NCI-H345 treated with DMSO at 0.1 percent for 48 hours (cell line): Measurements from ENCODE around the gene ZFYVE9.

Source experiments
- DNase-seq: peaks from one replicate; lab custom pipeline; 2025; ENCODE audit not compliant: unreplicated experiment; lab: John Stamatoyannopoulos, UW

The ZFYVE9 gene

DNA sequence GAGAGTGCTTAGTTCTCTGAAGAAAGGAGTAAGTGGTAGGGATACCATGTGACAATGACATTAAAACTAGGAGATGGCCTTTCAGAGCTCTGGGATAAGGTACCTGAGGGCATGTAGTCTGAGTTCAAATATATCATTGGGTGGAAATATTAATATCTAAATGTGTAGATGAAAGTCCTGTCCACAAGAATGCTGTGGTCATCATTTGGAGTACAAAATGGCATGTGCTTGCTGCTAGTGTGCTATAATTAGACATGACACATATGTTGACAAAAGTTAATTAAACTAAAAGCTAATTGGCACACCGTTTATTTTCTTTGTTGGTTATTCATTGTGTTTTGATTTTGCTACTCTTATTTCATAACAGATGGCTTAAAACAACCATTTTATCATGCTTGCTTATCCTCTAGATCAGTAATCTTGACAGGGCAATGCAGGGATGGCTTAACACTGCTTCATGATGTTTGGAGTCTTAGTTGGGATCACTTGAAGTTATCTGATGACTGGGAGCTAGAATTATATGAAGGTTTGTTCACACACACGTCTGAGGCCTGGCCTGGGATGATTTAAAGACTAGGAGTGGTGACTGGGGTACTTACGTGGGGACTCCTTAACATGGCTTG lies 193.1 kb downstream of the ZFYVE9 start:
- DNase-seq = no peak

DNA sequence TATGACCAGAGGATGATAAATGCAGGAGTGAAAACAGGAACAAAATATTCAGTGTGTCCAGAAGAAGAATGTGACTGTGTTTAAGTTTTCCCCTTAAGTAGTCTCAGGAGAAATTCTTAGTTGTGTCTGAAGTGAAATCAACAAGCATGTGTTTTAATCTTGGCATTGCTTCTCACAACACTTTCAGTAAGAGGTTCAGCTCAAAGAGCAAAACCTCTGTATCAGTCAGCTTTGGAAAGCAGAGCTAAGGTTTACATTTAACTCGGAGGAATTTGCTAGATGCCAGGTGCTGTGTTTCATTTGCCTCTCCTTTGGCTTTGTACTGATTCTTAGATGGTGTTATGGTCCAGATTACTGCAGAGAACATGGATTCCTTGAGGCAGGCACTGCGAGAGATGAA lies 195.6 kb downstream of the ZFYVE9 start:
- DNase-seq = no peak

DNA sequence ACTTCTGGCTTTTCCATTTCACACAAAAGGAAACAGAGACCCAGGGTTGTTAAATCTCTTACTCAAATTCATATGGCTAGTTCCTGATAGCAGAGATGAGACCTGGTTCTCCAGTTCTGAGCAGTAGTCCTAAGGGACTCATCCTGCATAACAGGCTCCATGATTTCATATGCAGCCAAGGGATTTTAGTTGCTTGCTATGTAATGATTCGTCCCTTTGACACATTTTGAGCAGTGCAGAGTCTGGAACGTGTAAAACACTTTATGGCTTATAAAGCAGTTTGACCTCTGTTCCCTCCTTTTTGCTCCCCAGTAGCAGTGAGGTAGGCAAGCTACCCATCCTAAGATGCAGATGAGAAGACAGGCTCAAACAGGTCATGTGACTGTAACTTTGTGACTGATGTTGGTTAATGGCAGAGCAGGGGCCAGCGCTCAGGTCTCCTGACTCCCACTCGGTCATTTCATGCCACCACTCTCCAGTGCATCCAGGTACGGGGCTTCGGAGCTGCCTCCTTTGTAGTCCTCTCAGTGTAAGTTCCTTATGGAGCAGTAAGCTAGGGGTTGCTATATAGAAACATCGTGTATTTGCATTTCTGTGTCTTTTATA lies 199.9 kb downstream of the ZFYVE9 start:
- DNase-seq = no peak

DNA sequence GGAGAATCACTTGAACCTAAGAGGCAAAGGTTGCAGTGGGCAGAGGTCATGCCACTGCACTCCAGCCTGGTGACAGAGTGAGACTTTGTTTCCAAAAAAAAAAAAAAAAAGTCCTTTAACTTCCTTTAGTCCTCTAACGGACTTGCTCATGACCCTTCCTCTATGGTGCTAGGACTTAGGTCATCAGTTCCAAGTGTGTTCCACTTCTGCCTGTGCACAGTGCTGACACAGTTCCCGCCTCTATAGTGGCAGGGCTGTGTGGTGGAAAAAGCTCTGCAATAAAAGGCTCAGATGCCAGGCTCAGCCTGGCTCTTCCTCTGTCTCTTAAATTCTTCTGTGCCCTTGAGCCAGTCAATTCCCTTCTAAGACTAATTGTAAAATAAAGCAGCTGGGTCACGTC lies 202.1 kb downstream of the ZFYVE9 start:
- no peak for DNase-seq

DNA sequence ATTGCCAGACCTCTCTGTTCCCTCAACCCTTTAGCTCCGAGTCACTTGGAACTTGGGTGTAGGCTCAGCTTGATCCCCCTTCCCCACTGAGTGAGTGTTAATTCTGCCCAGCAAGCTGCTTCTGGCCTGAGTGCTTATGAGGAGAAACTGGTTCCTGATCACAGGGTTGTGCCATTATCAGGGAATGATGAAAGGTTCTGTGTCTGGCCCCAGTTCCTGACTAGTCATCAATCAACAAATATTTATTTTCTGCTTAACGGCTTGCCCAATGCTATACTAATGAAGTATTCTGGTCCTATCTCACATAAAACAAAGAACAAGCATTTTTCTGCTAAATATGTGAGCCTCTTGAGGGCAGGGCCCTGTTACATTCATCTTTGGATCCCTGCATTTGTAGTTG lies 203.4 kb downstream of the ZFYVE9 start:
- DNase-seq = no peak

DNA sequence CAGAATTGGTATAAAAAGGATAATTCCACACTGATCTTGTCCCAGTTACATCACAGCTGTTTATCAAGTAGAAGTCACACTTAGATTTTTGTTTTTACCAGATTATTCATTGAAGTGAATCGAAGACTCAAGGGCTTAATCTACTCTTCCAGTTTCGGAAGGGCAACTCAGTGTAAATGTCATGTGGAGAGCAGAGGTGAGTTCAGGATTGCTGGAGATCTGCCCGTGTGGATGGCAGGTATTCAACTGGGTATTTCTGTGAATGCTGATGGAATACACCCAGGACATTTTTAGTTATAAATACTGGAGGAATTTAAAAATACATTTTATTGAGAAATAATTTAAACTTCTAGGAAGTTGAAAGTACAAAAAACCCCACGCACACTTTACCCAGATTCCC lies 204.8 kb downstream of the ZFYVE9 start:
- no peak for DNase-seq

DNA sequence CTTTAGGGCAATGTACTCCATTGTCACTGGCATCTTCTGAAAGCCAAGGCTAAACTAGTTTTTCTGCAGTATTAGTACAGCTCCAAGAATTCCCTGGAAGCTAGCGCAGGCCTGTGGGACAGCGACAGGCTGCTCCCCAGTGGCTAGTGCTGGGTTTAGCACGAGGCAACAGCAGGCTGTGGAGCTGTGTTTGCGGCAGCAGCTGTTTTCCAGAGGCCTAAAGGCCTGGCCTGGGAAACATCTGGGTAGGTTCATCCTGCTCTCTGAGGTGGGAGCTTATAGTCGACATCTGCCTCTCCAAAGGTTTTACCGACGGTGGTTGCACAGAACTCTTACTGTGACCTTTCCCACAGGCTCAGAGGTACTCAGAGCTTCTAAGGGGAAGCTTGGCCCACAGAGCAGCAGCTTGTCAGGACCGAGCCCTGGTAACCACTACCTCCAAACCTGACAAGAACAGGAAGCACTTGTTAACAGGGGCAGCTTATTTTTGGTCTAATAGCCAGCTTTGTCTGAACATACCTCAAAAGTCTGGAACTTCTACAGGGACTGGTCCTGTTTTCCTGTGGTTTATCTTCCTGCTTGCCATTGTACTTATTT lies 206.9 kb downstream of the ZFYVE9 start:
- DNase-seq = no peak

DNA sequence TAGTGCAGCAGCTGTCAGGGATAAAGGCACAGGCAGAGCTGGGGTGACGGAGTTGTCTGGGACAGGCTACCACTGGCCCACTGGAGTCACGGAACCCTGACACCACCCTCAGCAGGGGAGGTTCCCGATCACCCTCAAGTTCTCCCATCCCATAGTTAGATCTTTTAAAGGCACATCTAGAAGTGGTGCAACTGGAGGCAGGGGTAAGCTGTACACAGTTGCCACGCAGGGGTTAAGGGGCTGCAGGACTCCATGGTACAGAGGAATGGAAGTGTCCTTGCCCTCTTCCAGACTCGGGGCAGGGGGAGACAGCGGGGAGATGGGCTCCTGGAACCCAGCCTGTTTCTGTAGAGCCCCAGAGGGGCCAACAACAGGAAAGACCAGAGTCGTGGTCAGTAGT lies 210.8 kb downstream of the ZFYVE9 start:
- DNase-seq = no peak

DNA sequence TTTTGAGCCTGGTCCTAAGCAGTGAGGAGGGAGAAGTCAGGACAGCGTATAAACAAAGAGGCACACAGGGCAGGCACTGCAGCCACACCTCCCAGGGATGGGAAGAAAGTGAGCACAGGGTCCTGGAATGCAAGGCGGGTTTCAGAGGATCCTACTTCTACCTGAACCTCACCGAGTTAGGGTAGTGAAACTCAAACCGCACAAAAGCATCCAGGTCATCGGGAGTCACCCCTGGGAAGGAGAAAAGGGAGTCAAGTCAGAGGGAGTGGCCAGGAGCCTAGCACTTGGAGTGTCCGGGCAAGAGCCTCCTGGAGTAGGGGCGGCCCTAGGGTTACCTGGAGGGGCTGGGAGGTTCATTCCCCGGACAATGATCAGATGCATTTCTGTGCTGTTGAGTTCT lies 213.5 kb downstream of the ZFYVE9 start:
- no peak for DNase-seq

DNA sequence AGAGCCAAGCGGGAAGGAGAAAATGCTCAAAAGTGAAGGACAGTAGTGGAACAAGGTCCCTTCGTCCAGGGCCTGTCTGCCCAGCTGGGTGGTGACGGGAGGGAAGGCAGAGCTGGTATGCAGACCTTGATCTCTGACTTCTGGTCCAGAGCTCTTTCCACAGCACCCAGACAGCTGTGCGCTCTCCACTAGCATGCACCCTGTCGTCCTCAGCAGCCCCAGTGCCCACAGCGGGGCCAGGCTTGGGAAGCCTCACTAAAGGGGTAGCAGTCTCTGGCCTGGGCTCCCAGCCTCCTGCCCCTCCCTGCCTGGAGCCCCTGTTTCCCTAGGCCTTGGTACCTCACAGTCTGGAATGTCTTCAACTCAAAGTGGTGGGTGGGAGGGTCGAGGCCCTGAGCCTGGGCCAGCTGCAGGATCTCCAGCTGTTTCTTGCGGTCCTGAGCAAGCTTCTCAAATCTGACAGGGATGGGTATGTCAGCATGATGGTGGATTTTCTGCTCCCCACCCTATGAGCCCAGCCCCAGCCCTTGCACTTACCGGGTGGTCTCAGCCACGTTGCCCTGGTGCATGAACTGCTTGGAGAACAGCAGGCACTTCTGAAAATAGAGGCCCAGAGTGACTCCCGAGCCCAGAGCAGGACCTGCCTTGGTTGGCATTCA lies 214.1 kb downstream of the ZFYVE9 start:
- no peak for DNase-seq

DNA sequence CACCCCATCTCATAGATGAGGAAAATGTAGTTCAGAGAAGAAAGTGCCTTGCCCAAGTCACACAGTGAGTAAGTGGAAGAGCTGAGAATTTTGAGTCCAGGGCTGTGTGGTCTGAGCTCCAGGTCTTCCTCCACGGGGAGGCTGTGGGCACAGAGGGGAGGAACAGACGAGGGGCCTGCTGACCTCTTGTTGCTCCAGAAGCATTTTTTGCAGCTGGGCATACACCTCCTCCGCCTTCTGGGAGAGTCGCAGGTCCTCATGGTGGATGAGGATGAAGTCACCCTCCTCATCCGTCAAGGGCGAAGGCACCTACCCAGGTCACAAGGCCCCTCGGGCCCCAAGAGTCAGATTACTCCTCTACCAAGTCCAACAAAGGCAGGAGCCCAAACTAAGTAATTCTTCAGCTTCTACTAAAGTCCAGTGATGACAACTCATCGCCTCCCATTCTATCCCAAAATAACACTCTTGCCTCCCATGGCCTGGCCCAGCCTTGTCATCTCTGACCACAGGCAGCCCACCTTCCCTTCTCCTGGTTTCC lies 215.0 kb downstream of the ZFYVE9 start:
- DNase-seq = no peak

DNA sequence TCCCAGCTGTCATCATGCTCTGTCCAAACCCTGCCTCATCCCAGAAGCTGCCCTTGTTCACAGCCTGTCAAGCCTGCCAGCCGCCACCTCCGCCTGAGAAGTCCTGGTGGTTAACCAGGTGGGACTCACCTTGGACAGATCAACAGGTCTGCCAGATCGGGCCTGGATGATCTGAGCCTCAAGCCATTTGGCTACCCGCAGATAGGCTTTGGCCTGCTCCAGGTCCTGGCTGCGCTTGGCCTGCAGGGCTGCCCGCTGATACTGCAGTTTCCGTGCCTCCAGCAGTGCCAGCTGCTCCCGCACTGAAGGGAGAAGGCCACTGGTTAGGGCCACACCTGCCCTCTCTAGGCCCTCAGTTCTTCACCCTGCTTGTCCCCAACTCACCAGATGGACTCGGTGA lies 215.5 kb downstream of the ZFYVE9 start:
- no peak for DNase-seq

DNA sequence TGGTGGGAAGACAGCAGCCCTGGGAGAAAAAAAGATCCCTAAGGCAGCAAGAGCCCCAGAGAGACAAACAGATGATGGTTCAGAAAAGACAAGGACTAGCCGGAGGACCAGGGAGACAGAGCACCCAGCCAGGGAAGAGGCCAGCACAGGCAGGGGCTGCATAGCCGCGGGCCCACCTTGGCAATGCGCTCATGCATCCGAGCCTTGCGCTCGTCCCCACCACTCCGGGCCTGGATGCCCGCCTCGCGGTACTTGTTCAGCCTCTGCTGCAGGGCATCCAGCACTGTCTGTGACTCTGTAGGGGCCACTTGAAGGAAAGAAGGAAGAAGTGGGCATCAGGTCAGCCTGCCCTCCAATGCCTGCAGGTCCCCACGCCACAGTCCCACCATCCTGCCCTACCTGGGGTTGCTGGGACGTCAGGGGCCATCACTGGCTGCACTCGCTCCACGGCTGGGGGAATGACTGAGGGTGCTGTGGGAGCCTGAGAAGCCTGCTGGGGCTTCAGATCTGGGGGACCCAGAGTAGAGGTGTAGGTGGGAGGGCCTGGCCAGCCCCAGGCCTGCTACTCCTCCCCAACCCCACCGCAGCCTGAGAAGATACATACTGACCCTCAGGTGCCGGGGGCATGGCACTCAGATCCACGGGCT lies 217.1 kb downstream of the ZFYVE9 start:
- no peak for DNase-seq

DNA sequence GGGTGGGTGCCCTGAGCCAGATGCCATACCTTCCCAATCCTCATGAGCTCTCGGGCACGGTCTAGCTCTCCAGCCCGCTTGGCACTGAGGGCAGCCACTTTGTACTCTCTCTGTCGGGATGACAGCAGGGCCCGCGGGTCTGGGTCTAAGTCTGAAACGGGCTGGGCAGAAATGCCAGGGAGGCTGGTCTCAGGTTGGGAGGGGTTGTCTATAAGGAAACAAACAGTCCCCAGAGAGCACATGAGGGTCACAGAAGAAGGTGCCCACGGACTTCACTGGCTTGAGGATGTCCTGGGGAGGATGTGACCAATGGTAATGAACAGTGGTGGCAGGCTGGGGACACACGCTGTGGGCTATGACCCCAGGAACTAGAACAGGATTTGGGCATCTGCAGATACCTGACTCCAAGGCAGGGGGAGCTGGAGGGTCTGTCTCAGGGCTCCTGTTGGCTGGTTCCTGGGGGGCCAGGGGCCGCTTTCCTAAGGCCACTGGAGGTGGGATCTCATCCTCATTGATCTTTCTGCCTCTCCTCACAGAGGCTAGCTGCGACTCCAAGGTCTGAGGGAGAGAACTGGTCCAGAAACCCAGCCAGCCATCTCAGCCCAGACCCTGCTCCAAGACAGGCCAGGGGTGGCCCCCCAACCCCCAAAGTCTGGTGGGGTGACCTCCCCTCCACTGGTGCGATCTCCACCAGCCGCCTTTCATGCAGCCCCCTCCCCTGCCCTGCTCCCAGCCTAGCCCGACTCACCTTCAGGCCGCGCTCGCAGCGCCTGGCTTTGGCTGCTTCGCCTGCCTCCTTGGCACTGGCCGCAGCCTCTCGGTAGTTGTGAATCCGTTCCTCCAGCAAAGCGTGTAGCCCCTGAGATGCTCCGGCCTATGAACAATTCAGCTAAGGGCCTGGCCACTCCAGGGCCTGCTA lies 218.0 kb downstream of the ZFYVE9 start:
- no peak for DNase-seq

DNA sequence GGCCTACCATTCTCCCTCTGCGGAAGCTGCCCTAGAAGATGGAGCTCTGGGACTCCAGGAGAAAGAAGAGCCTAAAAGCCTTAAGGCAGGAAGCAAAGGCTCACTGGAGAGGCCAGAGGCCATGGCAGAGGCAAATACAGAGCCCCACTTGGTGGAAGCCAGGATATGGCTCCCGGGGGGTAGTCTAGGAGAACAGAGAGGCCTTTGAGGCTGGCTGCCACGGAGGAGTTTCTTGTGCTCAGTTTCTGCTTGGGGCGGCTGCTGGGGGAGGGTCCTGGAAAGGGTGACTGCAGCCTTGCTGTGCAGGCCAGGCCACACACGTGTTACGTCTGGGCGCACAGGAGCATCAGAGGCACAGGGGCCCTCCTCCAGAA lies 218.7 kb downstream of the ZFYVE9 start:
- no peak for DNase-seq

DNA sequence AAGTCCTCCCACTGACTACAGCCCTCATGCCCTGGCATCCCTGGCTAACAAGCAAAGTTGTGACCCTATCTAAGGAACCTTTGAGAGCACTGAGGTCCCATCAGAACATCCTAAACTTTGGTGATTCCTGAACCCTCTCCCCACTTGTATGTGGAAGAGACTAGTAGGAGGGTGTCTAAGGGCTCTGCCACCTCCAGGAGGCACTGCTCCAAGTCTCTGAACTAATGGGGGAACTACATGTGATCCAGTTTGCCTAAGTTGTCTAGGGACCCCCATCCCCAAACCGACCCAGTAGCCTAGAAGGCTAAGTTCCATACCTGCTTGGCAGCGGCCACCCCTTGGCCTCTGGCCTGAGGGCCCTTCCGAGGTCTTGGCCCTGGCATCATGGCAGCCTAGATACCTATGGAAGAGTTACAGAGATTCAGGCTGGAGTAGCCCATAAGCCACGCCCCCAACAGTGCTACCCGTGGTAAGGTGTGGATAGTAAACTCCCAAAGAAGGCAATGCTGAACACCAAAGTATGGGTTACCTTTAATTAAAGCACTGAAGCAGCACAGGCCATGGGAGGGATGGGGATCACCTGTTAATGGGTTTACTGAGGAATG lies 222.4 kb downstream of the ZFYVE9 start:
- no peak for DNase-seq

DNA sequence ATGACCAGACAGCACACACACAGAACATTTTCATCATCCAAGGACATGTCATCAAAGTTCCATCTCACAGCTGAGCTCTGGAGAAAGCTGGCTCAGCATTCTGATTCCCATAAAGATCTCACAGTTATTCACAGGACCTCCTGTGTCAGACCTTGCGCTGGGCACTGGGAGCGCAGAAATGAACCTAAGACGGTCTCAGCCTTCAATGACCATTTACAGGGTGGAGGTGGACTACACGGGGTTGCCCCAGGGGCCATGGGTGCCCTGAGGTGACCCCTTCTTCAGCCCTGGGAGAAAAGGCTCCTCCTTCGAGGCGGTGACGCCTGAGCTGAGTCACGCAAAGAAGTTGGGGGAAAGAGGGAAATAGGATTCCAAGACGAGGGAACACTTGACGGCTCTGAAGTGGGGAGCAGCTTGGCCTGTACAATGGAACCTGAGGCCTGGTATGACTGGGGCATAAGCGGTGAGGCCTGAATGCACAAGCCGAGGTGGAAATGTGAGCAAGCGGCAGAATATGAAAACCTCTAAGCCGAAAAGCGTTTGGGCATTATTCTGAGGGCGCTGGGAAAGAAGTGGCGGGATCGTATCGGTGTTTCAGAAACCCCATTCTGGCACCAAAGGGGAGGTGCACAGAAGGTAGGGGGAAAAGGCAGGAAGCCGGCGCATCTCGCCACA lies 223.3 kb downstream of the ZFYVE9 start:
- DNase-seq = no peak

DNA sequence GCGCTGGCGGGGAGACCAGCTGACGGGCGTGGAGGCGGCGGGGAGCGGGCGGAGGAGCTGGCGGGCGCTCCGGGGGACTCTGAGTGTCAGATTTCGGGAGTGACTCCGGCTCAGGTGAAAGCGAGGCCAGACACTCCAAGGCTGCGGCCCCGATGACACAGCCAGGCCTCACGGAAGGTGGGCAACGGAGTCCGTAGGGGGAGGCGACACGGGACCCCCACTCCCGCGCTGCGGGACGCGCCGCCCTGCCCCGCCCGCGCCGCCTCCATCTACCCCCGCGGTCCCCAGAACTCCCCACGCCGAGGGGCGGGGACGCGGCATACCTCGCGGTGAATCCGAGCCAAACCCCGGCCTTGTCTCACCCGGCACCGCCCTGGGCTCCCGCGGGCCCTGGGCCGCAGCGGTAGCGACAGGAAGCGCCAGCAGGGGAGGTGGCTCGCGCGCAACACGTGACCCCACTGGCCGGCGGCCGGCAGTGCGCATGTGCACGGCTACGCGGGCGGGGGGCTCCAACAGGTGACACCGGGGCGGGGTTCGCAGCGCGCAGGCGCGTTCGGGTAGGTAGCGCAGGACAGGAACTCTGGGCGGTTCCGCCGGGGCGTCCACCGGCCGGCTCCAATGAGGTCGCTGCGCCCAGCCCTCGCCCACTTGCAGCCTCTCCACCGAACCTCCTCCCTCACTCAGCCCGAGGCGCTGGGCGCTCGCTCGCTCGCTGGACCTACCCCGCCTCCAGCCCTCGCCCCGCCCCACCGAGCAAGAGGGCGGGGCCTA lies 224.0 kb downstream of the ZFYVE9 start, which contains the start of gene CC2D1B:
CC2D1B (minus strand) TSS at position 460 of the 771 bp plus-strand sequence. CDS start 1,585 bp downstream, outside the sequence.
- peak; percentile 96 for DNase-seq

DNA sequence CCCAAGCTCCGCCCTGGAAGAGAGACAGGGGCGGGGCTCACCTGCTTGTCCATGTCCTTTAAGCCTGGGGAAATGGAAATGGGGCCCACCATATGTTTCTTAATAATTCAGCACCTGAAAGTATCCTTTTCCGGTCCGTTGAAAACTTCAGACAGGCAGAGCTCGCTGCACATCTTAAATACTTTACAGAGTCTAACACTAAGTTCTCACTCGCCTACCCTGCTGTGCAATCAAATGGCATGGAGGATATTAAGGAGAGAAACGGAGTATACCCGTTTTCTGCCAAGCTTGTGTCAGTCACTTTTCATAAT lies 224.6 kb downstream of the ZFYVE9 start:
- DNase-seq = no peak
